Cardiac atrium fibroblast (primary cell): ENCODE measurements around the gene JOSD1. TPM values are rescaled to one million over a fixed set of nuclear protein-coding genes. Genes with fewer than 3 reads are reported as not detected.

Experiments
- total RNA-seq: library from RNA; depleted of rRNA; stranded (reverse); fragments of >200 nt; gene quantifications from 2 replicates; pipeline ENCODE4 v1.2.3, GENCODE V29; 2015

JOSD1 gene
- total RNA-seq = 49.6 and 52.0 TPM in 2 replicates

DNA sequence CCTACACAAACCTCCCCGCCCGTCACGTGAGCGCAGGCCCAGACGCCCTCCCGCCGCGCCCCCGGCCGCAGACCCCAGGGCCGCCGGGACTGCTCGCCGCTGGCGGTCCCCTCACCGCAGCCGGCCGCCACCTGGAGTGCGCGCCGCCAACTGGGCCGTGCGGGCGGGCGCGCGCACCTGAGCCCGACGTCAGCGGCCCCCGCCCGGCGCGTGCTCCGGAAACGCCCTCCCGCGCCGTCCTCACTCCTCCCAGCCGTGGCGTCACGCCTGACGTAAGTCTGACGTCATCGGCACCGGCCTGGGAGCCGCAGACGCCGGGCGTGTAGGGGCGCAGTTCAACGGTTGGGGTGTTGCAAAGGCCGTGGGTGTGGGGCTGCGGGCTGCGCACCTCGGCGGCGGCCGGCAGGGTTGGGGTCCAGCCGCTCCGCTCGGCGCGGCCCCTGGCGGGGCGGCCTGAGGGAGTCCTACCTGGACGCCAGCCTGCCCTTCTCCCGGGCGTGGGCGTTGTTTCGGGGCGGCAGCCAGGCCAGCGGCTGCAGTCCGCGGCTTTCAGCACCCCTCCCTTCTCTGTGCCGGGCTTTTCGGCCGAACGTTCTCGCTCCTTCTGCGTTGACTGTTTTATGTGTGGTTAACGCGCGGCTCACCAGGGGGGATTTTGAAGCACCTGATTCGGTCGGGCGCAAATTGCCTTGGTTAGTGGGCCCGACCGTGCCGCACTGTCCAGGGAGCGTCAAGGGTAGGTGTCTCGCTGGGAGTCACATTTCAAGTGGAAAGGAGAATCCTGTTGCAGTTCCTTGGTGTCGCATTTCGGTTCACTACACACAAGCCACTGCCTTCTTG is at the start of gene JOSD1:
Gene JOSD1 (minus strand): TSS at position 155 of the 840 bp plus-strand sequence. CDS start 956 bp downstream, outside the sequence.

DNA sequence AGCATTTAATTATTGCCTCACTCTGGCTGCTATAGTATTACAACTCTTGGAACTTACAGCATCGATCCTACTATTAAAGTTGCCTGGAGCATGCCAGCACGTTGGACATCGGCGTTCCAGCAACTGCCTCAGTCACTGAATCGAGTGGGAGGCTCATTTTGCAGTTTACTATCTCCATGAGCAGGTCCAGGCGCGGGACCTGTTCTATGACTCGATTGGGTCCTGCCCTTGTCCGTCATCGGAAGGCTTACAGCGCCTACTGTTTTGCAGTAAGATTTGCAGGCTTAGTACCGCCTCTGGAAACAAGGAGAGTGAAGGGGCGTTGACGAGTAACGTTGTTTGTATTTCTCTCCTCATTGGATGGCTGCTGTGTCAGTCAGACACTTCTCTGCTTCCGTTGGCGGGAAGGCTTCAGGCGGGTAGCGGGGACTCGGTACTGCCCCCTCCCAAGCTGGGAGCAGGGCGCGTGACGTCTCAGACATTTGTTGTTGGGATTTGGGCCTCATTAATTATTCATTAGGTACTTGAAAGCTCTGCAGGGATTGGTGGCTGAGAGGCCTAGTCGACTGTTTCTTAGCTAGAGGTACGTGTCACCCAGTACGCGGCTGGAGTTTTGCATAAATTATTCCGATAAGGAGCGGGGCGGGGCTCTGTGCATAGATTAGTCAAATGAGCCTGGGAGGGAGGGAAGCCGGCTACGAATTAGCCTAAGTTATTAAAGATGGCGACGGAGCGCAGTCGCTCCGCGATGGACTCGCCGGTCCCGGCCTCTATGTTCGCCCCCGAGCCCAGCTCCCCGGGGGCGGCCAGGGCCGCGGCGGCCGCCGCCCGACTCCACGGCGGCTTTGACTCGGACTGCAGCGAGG is 4.7 kb upstream of the JOSD1 start, which contains the start of gene GTPBP1:
Gene GTPBP1 (plus strand): TSS at position 710 of the 866 bp plus-strand sequence. CDS start 12 bp downstream, at position 722.

DNA sequence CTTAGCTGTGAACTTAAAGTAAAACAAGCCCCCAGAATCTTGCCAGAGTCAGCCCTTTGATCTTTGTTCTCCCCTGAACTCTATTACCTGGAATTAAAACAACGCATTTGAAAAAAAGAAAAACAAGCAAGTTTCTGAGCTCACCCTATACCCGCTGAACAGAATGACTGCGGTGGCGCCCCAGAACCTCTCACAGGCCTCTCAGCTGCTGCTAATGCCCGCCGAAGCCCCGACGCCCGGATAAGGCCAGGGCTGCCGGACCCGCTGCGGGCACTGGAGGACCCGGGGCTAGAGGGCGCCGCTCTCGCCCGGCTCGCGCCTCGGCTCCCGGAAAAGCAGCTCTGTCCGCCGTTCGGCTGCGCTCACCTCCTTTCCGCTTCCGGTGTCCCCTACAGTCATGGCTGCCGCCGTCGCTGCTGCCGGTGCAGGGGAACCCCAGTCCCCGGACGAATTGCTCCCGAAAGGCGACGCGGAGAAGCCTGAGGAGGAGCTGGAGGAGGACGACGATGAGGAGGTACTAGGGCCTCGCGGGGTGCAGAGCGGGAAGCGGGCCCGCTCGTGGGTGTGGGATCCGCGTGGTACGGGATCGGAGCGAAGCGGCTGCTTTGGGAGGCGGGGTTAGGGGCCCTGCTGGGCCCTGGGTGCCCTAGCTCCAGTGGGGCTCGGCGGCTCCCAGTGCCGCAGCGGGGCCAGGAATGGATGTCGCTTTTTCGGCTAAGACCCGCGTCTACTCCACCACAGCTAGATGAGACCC is 19.0 kb downstream of the JOSD1 start, which contains the start of gene TOMM22:
Gene TOMM22 (plus strand): TSS at position 376 of the 754 bp plus-strand sequence. CDS start 22 bp downstream, at position 398.

DNA sequence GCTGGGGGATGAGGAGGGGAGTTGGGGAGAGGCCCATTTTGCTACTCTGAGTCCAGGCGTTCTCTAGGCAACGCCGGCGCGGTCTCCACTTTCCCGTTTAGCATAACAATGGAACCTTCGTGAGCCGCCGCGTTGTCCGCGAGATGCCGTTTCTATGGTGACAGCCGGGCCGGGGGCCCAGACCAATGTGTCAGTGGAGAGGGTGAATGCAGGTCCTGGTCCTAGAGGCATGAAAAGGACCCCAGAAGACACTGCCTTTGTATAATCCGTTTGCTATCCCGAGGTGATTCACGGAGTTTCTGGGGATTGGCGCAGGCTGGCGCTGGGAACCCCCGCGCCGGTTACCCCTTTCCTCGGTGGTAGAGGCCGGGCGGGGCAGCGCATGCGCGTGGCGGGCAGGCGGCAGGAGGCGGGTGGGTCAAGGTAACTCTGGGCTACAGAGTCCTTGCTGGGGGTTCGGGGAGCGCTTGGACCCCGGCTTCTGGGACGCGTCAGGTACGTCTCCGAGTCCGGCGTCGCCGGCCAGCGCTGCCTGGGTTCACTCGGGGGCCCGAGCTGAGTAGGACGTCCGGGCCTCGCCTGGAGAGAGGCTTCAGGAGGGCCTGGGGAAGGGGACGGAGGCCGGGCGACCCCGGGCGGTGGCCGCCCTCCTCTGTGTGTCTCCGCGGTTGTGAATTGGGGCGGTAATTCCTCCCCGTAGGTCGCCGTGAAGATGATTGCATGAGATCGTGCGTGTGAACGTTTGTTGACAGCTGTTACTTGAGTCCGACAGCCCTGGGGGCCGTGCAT is 44.3 kb downstream of the JOSD1 start, which contains the start of the genes CBY1 and FAM227A:
Gene CBY1 (plus strand): TSS at position 383 of the 789 bp plus-strand sequence. CDS start 11,417 bp downstream, outside the sequence.
Gene FAM227A (minus strand): TSS at position 137 of the 789 bp plus-strand sequence. CDS start 6,224 bp downstream, outside the sequence.

Other genes with a start within 250 kb of the JOSD1 start
- not detected in 2 replicates for gene KCNJ4, start 245.7 kb downstream of the JOSD1 start, total RNA-seq
- 183 and 192 TPM in 2 replicates for gene KDELR3, start 232.8 kb downstream of the JOSD1 start, total RNA-seq
- 223 and 266 TPM in 2 replicates for gene DDX17, start 194.6 kb downstream of the JOSD1 start, total RNA-seq
- gene DMC1, start 130.8 kb downstream of the JOSD1 start, total RNA-seq = under 0.01 TPM in 1 of 2 replicates, not detected in the other
- 0.65 and 0.90 TPM in 2 replicates for gene FAM227A, start 44.6 kb downstream of the JOSD1 start, total RNA-seq
- gene CBY1, start 44.3 kb downstream of the JOSD1 start, total RNA-seq = 10.2 and 16.4 TPM in 2 replicates
- gene TOMM22, start 19.0 kb downstream of the JOSD1 start, total RNA-seq = 42.8 and 47.3 TPM in 2 replicates
- gene GTPBP1, start 5.0 kb upstream of the JOSD1 start, total RNA-seq = 27.5 and 45.0 TPM in 2 replicates
- 60.5 and 69.3 TPM in 2 replicates for gene SUN2, start 55.1 kb upstream of the JOSD1 start, total RNA-seq
- 9.9 and 13.9 TPM in 2 replicates for gene DNAL4, start 93.2 kb upstream of the JOSD1 start, total RNA-seq
- 0.54 and 1.5 TPM in 2 replicates for gene NPTXR, start 143.1 kb upstream of the JOSD1 start, total RNA-seq
- 37.2 and 41.0 TPM in 2 replicates for gene CBX6, start 171.3 kb upstream of the JOSD1 start, total RNA-seq